Measurements from ENCODE around the gene MEIS2. TPM values are rescaled to one million over a fixed set of nuclear protein-coding genes. Genes with fewer than 3 reads are reported as not detected.
A peak's percentile ranks its signal among the peaks of the same experiment; 100 is the strongest.

MEIS2 gene
- polyA plus RNA-seq, 2 of the 4 experiments (the other 2 are of a cell fraction): 7.3 to 11.1 TPM

DNA sequence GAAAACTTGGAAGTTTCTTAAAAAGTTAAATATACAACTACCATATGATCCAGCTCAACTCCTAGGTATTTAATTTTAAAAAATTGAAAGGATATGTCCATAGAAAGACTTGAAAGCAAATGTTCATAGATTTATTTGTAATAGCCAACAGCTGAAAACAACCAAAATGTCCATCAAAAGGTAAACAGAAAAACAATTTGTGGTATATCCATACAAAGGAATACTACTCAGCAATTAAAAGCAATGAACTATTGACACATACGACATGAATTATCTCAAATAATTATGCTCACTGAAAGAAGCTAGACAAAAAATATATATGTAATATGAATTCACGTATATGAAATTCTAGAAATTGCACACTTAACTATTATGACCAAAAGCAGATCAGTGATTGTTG lies 249.5 kb downstream of the MEIS2 start:
- H3K4me2 ChIP-seq: no peak overlapping the region
- H3K4me1 ChIP-seq: no peaks in the 10 kb centered on the region
- H3K9me3 ChIP-seq: 0 out of 3 replicates have a peak, but pooled peaks cover 2% of the 10 kb centered on the region
- FAIRE-seq: no peak
- CTCF ChIA-PET: no interaction called here
- ATAC-seq: no peak
- no peak overlapping the region for H3K27ac ChIP-seq
- H3K4me3 ChIP-seq: no peak overlapping the region
- POLR2A ChIA-PET: no interaction called here
- no peak for TF ChIP-seq POLR2AphosphoS2 (conservative IDR thresholded peaks at IDR 0.05; ENCODE audit: low read length)
- no peak for TF ChIP-seq KDM5A (IDR thresholded peaks at IDR 0.05)
- no peak for TF ChIP-seq ZNF302 (CRISPR knock-in tag; IDR thresholded peaks at IDR 0.05)
- TF ChIP-seq SMC3 (IDR thresholded peaks at IDR 0.05): no peak
- no peak for TF ChIP-seq TP53 (CRISPR knock-in tag; IDR thresholded peaks at IDR 0.05)
- no peak for TF ChIP-seq EP300 (IDR thresholded peaks at IDR 0.05)
- no peak for TF ChIP-seq EHF (CRISPR knock-in tag; IDR thresholded peaks at IDR 0.05)
- no peak for TF ChIP-seq MYC (IDR thresholded peaks at IDR 0.05; ENCODE audit: borderline replicate concordance, low read length)
- TF ChIP-seq, protein P1, sequence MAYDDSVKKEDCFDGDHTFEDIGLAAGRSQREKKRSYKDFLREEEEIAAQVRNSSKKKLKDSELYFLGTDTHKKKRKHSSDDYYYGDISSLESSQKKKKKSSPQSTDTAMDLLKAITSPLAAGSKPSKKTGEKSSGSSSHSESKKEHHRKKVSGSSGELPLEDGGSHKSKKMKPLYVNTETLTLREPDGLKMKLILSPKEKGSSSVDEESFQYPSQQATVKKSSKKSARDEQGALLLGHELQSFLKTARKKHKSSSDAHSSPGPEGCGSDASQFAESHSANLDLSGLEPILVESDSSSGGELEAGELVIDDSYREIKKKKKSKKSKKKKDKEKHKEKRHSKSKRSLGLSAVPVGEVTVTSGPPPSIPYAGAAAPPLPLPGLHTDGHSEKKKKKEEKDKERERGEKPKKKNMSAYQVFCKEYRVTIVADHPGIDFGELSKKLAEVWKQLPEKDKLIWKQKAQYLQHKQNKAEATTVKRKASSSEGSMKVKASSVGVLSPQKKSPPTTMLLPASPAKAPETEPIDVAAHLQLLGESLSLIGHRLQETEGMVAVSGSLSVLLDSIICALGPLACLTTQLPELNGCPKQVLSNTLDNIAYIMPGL (CRISPR knock-in tag; IDR thresholded peaks at IDR 0.05; ENCODE audit: borderline replicate concordance): no peak
- TF ChIP-seq, protein P2, sequence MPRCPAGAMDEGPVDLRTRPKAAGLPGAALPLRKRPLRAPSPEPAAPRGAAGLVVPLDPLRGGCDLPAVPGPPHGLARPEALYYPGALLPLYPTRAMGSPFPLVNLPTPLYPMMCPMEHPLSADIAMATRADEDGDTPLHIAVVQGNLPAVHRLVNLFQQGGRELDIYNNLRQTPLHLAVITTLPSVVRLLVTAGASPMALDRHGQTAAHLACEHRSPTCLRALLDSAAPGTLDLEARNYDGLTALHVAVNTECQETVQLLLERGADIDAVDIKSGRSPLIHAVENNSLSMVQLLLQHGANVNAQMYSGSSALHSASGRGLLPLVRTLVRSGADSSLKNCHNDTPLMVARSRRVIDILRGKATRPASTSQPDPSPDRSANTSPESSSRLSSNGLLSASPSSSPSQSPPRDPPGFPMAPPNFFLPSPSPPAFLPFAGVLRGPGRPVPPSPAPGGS (IDR thresholded peaks at IDR 0.05): no peak
- TF ChIP-seq HOXB5 (CRISPR knock-in tag; IDR thresholded peaks at IDR 0.05): no peak
- TF ChIP-seq, protein P3, sequence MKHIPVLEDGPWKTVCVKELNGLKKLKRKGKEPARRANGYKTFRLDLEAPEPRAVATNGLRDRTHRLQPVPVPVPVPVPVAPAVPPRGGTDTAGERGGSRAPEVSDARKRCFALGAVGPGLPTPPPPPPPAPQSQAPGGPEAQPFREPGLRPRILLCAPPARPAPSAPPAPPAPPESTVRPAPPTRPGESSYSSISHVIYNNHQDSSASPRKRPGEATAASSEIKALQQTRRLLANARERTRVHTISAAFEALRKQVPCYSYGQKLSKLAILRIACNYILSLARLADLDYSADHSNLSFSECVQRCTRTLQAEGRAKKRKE (CRISPR knock-in tag; IDR thresholded peaks at IDR 0.05; ENCODE audit: low read depth): no peak
- TF ChIP-seq CBX2 (IDR thresholded peaks at IDR 0.05; ENCODE audit: borderline replicate concordance, low read depth): no peak
- no peak for TF ChIP-seq FOXS1 (CRISPR knock-in tag; IDR thresholded peaks at IDR 0.05)
- TF ChIP-seq, protein P4, sequence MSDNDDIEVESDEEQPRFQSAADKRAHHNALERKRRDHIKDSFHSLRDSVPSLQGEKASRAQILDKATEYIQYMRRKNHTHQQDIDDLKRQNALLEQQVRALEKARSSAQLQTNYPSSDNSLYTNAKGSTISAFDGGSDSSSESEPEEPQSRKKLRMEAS (IDR thresholded peaks at IDR 0.05): no peak
- no peak for TF ChIP-seq ZSCAN20 (CRISPR knock-in tag; IDR thresholded peaks at IDR 0.05)
- 72% methylated on average over 2 of the region's 2 CpGs for WGBS (ENCODE audit: missing lambda C conversion rate)
- DNase-seq (ENCODE audit: low read depth in 1 of 2, low spot score in 1 of 2): no peak

DNA sequence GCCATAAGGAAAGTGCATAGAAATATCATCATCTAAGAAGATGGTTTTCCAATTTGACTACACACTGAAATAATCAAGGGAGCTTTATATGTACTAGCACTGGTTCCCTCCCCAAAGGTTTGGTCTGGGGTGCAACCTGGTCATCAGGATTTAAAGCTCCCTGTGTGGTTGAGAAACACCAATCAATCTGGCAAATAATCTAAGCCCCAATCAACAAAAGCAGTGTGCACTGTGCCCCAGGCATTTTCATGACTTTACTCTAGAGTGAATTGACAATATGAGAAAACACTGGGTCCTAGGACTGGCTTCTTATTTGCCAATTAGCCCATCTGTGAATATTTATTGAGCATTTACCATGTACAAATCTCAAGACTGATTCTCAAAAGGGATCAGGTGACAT lies 255.1 kb downstream of the MEIS2 start:
- FAIRE-seq: no peak
- ChIA-PET CTCF (no interaction called here), POLR2A (no interaction called here)
- Histone ChIP-seq H3K9me3 (no peaks in the 10 kb centered on the region), H3K4me2 (no peak overlapping the region), H3K27ac (no peak overlapping the region), H3K4me1 (peaks cover 8% of the 10 kb centered on the region; the same call in 2 of the 3 replicates), H3K4me3 (no peak overlapping the region)
- DNase-seq (ENCODE audit: low read depth in 1 of 2, low spot score in 1 of 2): no peak
- ATAC-seq: no peak
- TF ChIP-seq POLR2A (IDR thresholded peaks at IDR 0.05; ENCODE audit: low read length) (no peak), HDAC2 (IDR thresholded peaks at IDR 0.05) (no peak)

DNA sequence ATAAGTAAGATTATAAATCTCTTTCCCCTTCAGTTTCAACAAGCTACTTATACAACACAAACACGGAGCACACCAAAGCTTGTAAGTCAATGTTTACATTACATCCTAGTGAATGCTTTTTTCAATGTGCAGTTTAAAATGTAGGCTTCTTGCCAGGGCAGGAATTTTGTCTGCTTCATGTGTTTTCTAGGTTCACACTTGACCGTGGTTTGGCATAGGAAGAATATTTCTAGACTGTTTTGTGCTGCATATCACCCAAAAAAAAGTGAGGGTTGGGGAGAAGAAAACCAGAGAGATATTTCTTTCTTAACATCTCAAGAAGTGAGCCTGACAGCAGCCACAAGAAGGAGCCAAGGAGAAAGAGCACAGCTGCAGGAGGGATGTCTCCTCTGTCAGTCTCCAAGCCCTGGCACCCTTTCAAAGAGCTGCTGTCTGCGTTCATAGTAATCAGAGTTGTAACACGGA lies 255.8 kb downstream of the MEIS2 start:
- DNase-seq (ENCODE audit: low read depth in 1 of 2, low spot score in 1 of 2) (peak in 1 of 2 experiments; percentile 5), ATAC-seq (no peak), FAIRE-seq (no peak)
- 3% methylated on average over 4 of the region's 4 CpGs for WGBS (ENCODE audit: missing lambda C conversion rate)
- Histone ChIP-seq H3K9me3 (no peaks in the 10 kb centered on the region), H3K4me3 (no peak overlapping the region), H3K4me1 (peaks cover 8% of the 10 kb centered on the region; the same call in 2 of the 3 replicates), H3K27ac (no peak overlapping the region), H3K4me2 (peak overlapping the region; percentile 49)
- ChIA-PET POLR2A (no interaction called here), CTCF (no interaction called here)
- TF ChIP-seq RFX5 (IDR thresholded peaks at IDR 0.05) (no peak), RAD21 (conservative IDR thresholded peaks at IDR 0.05 in 1 of 2, IDR thresholded peaks at IDR 0.05 in 1 of 2) (0 out of 5 replicates have a peak, but pooled peaks of 1 of the 2 experiments have one; percentile 5)
- TF ChIP-seq, protein P3 (CRISPR knock-in tag; IDR thresholded peaks at IDR 0.05; ENCODE audit: low read depth): no peak
